Colonic mucosa (tissue), 4 donors: ENCODE data around the gene LUC7L3. TPM values are rescaled to one million over a fixed set of nuclear protein-coding genes. Genes with fewer than 3 reads are reported as not detected.
"Not testable (repeated sequence)": the region's sequence is repeated elsewhere in the genome, so short reads cannot be mapped to it uniquely, and the experiment has no call there.

ENCODE experiments used
- DNase-seq: peaks from one replicate; pipeline ENCODE4 v3.0.0-alpha.2; 2020
- H3K27ac ChIP-seq: fragments of 200-600 bp; one replicate; pipeline ENCODE4 v1.8.0; 2021
- H3K27me3 ChIP-seq: fragments of 200-600 bp; one replicate; pipeline ENCODE4 v1.8.0; 2021
- H3K36me3 ChIP-seq: fragments of 200-600 bp; one replicate; pipeline ENCODE4 v1.8.0; 2021
- H3K4me1 ChIP-seq: fragments of 200-600 bp; one replicate; pipeline ENCODE4 v1.8.0; 2021; ENCODE audit warnings: mild to moderate bottlenecking
- H3K4me3 ChIP-seq: fragments of 200-600 bp; one replicate; pipeline ENCODE4 v1.8.0; 2021
- H3K9ac ChIP-seq, 2 donors: one replicate each; pipeline ENCODE4 v1.7.0; 2013; ENCODE audit warnings: control low read depth in 2 of 2, low read depth in 2 of 2, low read length in 2 of 2
- H3K9me3 ChIP-seq: fragments of 200-600 bp; one replicate; pipeline ENCODE4 v1.8.0; 2021
- CTCF ChIP-seq: fragments of 200-600 bp; IDR thresholded peaks from one replicate; pipeline ENCODE4 v1.8.0; 2022; ENCODE audit warnings: antibody characterized with exemption, mild to moderate bottlenecking
- intact Hi-C: fragments of 100-400 bp; cut with DNase I; formaldehyde crosslinking; loops from one replicate; pipeline ENCODE4 v1.14.1; 2022
- total RNA-seq, 2 donors: library from RNA; stranded (reverse); fragmentation: NEBNext Ultra II Directional in 1 of 2; extraction: Animal tissue kit (Norgen Biotek cat#: 25700) in 1 of 2; gene quantifications; one replicate each; pipeline ENCODE4 v1.2.1, GENCODE V29; 2021
- donor health status: healthy.
- donor health status: DM: no; HTN: no; CAD: no.
- donor health status: DM: no; HTN: no; CAD: no.

The LUC7L3 gene
- total RNA-seq, 2 donors from 2014 or later: 73.0 to 88.3 TPM

DNA sequence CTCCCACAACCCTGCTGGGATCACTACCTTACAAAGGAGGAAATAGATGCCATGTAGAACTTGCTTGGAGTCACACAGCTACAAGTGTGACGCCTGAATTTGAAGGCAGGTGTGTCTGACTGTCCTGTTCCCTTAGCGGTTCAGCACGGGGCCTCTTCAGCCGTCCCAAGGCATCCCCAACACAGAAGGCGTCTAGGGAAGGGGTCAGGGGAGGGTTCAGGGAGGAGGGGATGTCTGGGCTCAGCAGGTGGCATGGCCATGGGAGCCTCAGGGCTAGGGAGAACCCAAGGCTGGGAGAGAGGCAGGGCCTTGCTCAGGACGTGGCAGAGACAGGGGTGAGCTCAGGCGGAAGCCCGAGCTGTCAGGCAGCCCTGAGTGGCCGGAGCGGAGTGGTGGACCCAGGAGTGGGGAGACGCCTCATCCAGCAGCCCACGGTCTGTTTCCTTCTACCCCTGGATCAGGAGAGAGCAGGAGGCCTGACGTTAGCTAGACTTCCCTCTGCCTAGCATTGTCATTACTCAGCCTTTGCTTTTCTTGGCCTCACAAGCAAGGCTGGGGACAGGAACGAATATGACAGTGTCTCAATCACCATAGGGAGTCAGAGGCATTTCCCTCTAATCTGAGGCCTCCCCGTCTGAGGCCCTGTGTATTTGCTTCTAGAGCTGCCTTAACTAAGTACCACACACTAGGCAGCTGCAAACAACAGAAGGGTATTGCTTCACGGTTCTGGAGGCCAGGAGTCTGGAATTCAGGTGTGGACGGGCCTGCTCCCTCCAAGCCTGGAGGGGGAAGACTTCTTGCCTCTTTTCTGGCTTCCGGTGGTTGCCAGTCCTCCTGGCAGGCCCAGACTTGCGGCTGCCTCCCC, 79.3 kb downstream of the LUC7L3 start:
- H3K36me3 ChIP-seq: no peaks in the 10 kb centered on the region
- TF ChIP-seq CTCF: no peak
- no peak overlapping the region for H3K9ac ChIP-seq
- no peak overlapping the region for H3K27ac ChIP-seq
- no peaks in the 10 kb centered on the region for H3K4me1 ChIP-seq
- intact Hi-C loops: no loop called here
- no peak for DNase-seq
- H3K4me3 ChIP-seq: no peak overlapping the region
- no peaks in the 10 kb centered on the region for H3K27me3 ChIP-seq
- no peaks in the 10 kb centered on the region for H3K9me3 ChIP-seq

DNA sequence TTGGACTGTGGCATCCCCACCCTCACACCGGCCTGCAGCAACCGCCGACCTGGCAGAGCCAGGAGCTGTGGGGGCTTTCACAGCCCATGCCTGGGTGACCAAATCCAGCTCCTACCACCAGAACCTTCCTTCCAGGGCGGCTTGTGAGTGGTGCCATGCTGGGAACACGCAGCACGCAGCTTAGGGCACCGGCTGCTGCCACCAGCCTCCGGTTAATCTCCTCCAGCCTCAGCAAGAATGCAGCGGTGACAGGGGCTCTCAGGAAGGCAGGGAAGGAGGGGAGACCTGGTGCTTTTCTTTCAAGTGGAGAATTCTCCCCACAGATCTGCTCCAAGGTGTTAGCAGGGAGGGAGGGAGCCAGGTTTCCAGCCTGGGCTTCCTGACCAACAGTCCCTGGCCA, 80.2 kb downstream of the LUC7L3 start:
- H3K9ac ChIP-seq: no peak overlapping the region
- H3K36me3 ChIP-seq: no peaks in the 10 kb centered on the region
- no peak overlapping the region for H3K4me3 ChIP-seq
- H3K27ac ChIP-seq: no peak overlapping the region
- no peaks in the 10 kb centered on the region for H3K4me1 ChIP-seq
- no peak for DNase-seq
- intact Hi-C loops: no loop called here
- H3K27me3 ChIP-seq: no peaks in the 10 kb centered on the region
- TF ChIP-seq CTCF: no peak
- no peaks in the 10 kb centered on the region for H3K9me3 ChIP-seq

DNA sequence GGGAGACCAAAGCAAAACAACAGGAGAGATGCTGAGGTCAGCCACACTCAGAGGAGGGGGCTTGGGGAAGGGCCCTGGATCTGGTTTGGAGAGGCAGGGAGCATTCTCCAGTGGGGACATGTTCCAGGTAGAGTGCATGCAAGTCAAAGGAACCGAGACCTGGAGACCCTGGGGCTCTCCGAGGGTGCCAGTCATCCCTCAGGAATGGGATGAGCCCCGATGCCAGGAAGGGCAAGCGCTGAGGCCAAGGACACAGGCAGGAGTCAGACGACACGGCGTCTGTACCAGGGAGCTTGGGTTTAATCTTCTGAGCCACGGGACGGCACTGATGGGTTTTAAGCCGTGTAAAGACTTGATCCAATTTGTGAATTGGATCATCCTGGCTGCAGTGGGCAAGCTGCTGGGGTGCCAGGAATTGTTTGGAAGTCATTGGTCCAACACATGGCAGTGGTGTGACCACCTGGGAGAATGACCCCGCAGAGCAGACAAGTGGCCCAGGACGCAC, 80.8 kb downstream of the LUC7L3 start:
- TF ChIP-seq CTCF: no peak
- H3K36me3 ChIP-seq: no peaks in the 10 kb centered on the region
- no peaks in the 10 kb centered on the region for H3K4me1 ChIP-seq
- no peaks in the 10 kb centered on the region for H3K27me3 ChIP-seq
- H3K9ac ChIP-seq: no peak overlapping the region
- no peaks in the 10 kb centered on the region for H3K9me3 ChIP-seq
- H3K27ac ChIP-seq: no peak overlapping the region
- no peak for DNase-seq
- no peak overlapping the region for H3K4me3 ChIP-seq
- intact Hi-C loops: no loop called here

- Histone ChIP-seq H3K4me3 (no peak overlapping the region), H3K27me3 (no peaks in the 10 kb centered on the region), H3K4me1 (no peaks in the 10 kb centered on the region), H3K36me3 (no peaks in the 10 kb centered on the region), H3K9me3 (no peaks in the 10 kb centered on the region), H3K27ac (no peak overlapping the region), H3K9ac (no peak overlapping the region)
- TF ChIP-seq CTCF: no peak
- intact Hi-C loops: no loop called here
- no peak for DNase-seq
Measured at GRCh38 chr17:50802609-50803571, 83.5 kb downstream of the LUC7L3 start.

GRCh38 chr17:50803676-50804075, 84.3 kb downstream of the LUC7L3 start:
- Histone ChIP-seq H3K9ac (no peak overlapping the region), H3K4me1 (no peaks in the 10 kb centered on the region), H3K27ac (no peak overlapping the region), H3K36me3 (no peaks in the 10 kb centered on the region), H3K4me3 (no peak overlapping the region), H3K9me3 (no peaks in the 10 kb centered on the region), H3K27me3 (no peaks in the 10 kb centered on the region)
- DNase-seq: no peak
- intact Hi-C loops: no loop called here
- no peak for TF ChIP-seq CTCF

DNA sequence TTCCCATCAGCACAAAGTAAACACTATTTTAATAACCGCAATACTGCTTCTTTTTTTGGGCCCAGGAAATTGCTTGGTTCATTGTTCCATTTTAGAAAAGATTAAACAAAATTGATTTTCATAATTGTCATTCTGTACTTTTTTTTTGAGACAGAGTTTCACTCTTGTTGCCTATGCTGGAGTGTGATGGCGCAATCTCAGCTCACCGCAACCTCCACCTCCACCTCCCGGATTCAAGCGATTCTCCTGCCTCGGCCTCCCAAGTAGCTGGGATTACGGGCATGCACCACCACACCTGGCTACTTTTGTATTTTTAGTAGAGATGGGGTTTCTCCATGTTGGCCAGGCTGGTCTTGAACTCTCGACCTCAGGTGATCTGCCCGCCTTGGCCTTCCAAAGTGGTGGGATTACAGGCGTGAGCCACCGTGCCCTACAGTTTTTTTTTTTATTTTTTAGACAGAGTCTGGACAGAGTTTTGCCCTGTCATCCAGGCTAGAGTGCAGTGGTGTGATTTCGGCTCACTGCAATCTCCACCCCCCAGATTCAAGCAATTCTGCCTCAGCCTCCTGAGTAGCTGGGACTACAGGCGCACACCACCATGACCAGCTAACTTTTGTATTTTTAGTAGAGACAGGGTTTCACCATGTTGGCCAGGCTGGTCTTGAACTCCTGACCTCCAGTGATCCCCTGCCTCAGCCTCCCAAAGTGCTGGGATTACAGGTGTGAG, 85.5 kb downstream of the LUC7L3 start:
- DNase-seq, H3K27ac ChIP-seq, H3K36me3 ChIP-seq, H3K9ac ChIP-seq, intact Hi-C loops, H3K4me1 ChIP-seq, H3K27me3 ChIP-seq, H3K9me3 ChIP-seq, H3K4me3 ChIP-seq: not testable (repeated sequence)
